ENCODE results near the gene GPR68.
"Not testable (repeated sequence)": the region's sequence is repeated elsewhere in the genome, so short reads cannot be mapped to it uniquely, and the experiment has no call there.

GPR68 gene

DNA sequence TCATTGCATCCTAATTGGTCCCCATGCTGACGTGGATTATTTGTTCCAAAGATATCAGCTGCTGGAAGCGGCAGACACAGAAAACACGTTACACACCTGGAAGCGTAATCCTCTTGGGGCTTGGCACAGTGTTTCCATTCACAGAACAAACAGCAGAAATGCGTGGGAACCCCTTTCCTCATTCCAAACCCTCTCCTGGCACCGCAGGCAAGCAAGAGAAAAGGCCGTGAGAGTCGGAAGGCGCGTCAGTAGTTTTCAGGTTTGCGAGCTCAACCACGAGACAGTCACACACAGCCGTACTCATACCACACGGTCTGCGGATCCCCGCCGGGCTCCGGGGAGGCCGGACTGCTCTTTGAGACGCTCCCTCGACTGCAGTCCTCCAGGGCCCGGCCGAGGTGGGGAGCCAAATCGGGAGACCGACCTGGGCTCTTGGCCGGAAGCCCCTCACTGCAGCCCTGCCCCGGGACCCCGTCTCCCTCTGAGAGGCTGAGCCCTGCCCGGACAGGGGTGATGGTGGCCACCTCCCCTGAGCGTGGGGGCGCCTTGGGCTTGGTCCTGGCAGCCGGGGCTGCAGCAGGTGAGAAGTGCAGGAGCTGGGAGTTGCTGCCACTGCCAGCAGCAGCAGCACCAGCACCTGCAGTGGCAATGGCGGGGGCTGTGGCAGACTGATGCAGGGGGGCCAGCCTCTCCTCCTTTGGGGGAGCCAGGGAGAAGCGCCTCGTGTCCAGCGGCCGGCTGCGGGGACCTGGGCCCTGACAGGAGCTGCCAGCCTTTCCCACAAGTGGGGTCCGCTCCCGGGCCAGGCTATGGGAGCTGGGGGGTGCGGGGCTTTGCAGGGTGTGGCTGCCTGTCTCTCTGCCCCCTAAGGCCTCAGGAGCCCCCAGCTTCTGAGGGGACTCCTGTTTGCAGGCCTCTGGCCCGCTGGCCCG lies 28.1 kb upstream of the GPR68 start:
- no peak for DNase-seq (ENCODE audit: low spot score)

DNA sequence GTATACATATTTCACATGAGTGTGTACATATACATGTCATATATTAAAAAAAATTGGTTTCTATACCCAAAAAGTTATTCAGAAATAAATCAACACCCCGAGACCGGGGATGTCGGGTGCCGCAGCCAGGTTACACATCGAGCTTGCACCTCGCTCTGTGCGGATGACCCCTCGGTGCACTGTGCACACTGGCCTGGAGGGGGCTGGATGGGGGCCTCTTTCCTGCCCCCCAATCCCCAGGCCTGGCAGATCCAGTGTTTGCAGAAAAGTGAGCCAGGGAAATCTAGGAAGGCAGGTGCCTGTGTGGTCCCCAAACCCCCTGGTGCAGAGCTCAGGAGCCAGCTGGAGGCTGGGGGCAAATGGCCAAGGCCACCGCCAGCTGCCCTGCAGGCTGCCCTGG lies 27.1 kb upstream of the GPR68 start:
- DNase-seq (ENCODE audit: low spot score), result no peak

DNA sequence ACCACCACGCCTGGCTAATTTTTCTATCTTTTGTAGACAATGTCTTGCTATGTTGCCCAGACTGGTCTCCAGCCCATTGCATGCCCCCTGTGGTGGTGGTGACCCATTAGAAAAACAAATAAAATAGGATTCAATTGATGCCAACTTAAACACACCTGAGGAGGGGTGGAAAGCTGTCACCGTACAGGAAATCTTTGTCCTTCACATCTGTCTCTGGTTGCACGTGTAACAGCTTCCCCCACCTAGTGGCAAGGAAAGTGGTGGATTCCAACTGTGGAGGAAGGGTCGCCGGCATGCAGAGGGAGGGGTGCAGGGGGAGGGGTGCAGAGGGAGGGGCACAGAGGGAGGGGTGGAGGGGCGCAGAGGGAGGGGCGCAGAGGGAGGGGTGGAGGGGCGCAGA lies 26.1 kb upstream of the GPR68 start:
- no peak for DNase-seq (ENCODE audit: low spot score)

- DNase-seq (ENCODE audit: low spot score), result no peak
Observed at GRCh38 chr14:91270188-91270587, 25.7 kb upstream of the GPR68 start.

- DNase-seq (ENCODE audit: low spot score), result no peak
Observed at GRCh38 chr14:91269076-91269991, 24.8 kb upstream of the GPR68 start.

DNA sequence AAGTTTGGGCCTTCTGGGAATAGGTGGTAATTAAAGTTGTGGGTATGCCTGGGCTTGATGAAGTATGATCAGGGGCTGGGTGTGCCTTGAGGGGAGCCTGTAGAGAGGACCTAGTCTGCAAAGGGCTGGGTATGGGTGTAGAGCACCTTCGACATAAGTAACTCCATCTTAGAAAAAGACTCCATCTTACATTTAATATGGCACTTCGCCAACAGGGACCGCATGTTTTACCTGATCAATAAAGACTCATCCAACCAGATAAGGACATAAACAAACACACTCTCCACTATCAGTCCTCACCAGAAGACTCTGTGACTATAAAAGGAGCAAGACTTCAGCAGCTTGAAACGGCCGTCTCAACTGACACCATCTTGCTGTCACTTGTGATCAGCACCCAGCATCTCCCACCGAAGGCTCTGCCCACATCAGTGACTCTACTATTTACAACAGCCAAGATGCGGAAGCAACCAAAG lies 23.5 kb upstream of the GPR68 start:
- DNase-seq (ENCODE audit: low spot score), result no peak

DNA sequence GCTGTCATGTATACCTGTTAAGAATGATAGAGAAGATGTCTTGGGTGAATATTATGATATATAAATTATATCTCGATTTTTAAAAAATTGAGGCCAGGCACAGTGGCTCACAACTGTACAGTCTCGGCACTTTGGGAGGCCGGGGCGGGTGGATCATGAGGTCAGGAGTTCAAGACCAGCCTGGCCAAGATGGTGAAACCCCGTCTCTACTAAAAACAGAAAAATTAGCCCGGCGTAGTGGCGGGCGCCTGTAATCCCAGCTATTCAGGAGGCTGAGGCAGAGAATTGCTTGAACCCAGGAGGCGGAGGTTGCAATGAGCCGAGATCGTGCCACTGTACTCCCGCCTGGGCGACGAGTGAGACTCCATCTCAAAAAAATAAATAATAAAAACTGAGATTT lies 21.8 kb upstream of the GPR68 start:
- not testable (repeated sequence) for DNase-seq (ENCODE audit: low spot score)

GRCh38 chr14:91265404-91265803 lies 20.9 kb upstream of the GPR68 start:
- DNase-seq (ENCODE audit: low spot score), result no peak

- DNase-seq (ENCODE audit: low spot score), result peak; percentile 61
Observed at GRCh38 chr14:91264151-91265150, 19.9 kb upstream of the GPR68 start.

DNA sequence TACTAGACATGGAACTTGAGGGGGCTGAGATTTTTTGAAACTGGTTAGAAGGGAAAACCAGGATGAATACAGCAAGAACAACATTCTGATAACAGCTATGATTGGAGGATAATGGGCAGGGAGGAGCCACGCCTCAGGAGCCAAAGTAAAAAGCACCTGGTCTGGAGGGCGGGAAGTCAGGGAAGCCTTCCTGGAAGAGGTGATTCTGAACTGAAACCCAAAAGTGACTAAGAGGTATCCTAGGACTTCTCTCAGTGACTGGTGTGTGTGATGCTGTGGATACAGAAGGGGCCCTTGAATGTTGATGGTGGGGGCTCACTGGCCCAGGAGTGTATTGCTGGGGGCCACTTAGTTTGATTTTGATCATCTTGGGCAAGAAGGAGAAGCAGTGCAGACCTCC lies 18.8 kb upstream of the GPR68 start:
- DNase-seq (ENCODE audit: low spot score), result no peak

DNA sequence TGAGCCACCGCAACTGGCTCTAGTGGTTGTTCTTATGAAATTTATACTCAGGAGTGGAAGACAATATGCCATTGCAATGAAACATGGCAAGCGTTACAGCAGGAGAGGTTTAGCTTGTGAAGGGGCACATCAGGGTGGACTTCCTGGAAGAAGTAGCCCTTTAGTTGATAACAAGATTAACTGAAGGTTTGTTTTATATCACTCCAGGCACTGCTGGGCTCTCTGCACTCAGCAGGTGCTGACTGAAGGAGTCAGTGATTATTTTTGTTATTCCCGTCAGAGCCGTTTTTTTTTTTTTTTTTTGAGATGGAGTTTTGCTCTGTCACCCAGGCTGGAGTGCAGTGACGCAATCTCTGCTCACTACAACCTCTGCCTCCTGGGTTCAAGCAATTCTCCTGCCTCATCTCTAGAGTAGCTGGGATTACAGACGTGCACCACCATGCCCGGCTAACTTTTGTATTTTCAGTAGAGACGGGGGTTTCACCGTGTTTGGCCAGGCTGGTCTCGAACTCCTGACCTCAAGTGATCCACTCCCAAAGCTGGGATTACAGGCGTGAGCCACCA lies 17.6 kb upstream of the GPR68 start:
- no peak for DNase-seq (ENCODE audit: low spot score)

DNA sequence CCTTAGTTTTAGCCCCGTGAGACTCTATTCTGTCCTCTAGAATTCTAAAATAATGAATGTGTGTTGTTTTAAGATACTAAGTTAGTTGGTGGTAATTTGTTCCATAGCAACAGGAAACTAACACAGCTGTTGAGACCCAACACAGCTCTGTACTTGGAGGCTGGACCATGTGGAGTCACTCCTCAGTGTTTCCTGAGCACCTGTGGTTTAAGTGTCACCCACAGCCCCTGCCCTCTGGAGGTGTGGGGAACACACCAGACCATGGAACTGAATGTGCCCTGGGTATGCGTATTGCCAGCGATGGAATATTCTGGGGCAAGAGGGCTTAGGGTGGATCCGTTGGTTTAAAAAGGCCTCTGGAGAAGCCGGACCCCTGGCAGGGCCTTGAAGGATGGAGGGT lies 16.6 kb upstream of the GPR68 start:
- DNase-seq (ENCODE audit: low spot score), result no peak

DNA sequence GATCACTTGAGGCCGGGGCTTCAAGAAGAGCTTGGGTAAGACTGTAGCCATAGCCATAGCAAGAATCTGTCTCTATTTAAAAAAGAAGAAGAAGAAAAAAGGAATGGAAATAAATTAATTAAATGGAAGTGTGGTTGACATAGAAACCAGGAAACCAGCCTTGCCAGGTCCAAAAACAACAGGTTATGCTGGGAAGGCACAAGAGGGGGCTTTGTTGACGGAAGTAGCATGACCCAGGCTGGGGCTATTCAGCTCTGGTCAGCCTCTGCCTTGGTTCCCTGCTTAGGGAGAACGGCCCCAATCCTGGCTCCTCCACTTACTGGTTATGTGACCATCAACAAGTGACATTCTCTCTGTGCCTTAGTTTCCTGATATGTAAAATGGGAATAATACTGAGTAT lies 14.4 kb upstream of the GPR68 start:
- DNase-seq (ENCODE audit: low spot score), result no peak

DNA sequence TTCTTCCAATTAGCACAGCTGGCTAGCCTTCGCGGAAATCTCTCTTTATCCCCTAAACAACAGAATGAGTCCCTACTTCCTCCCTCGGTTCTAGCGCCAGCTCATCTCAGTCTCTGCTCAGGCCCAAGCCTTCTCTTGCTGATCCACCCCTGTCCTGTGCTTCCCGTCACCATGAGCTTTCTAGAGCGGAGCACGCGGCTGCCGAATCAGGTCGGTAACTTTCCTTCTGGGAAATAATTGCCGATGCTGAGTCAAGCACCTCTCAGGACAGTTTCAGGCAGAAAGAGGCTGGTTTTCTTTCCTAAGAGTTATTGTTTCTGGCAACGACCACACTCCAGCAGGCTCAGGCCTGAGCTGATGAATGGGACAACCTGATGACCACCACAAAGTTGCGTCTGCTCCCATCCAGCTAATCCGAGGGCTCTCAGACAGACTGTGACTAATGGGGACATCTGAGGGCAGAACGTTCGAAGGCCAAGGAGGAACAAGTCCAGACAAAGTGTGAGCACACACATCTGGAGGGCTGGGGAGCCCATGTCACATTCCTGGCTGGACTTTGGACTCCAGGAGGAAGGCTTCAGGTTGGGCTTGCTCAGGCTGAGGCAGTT lies 13.6 kb upstream of the GPR68 start:
- no peak for DNase-seq (ENCODE audit: low spot score)

DNA sequence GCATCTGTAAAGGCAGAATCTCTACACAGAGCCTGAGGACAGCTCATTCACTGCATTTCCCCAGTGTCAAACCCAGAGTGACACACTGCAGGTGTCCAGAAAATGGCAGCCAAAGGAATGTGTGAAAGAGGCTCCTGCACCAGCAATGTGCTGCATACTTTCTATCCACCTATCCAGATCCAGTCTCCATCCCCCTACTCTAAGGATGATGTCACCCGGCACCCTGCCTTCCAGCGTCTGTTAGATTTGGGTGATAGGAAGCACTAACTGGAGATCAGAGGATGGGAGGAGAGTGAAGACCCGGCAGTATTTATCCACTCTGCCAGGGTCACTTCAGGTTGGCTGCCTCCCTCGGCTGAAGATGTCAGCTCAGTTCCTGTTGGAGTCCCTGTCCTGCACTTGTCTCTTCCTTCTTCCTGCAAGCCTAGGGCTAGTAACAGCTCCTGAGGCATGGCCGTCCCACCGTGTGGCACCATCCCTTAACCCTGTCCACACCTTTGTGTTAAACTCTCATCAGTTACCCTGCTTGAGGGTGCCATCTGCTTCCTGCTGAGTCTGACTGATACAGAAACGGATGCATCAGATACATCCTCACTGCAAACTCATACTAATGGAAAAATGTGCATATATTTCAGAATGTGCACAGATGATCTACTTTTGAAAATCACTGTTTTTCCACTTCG lies 13.0 kb upstream of the GPR68 start:
- DNase-seq (ENCODE audit: low spot score), result no peak

DNA sequence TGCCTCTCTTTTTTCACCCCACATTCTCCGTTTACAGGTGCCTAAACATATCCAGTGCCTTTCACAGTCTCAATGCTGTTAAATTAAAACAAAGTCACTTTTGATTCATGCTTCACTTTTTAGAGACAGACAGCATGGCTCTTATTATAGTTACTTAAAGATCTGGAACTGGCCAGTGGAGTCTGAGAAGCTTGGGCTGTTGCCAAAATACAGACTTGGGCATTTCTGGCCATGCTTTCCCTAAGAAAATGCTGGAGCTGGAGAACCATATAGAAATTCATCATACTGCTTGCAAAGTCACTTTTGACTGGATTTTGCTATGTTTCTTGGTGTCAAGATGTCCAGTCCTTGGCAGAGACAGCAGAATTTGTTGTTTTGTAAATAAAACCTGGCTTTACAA lies 12.2 kb upstream of the GPR68 start:
- DNase-seq (ENCODE audit: low spot score), result no peak

- DNase-seq (ENCODE audit: low spot score), result no peak
Observed at GRCh38 chr14:91255026-91255695, 10.7 kb upstream of the GPR68 start.

DNA sequence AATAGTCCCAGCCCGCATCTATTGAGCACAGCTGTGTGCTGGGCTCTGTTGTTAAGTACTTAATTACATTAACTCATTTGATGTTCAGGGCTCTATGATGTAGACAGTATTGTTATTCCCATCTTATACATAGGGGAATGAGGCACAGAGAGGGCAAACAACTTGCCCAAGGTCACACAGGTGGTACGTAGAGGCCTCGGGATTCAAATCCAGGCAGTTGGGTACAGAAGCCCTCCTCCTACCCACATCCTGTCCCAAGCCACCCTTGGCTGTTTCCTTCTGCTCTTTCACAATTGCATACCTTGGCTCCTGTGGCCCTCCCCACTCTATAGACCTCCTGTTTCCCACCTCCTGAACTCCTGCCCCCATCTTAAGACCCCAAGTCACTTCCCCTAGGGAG lies 10.0 kb upstream of the GPR68 start:
- no peak for DNase-seq (ENCODE audit: low spot score)

GRCh38 chr14:91253795-91254323 lies 9.4 kb upstream of the GPR68 start:
- DNase-seq (ENCODE audit: low spot score), result no peak

Data from ecto neural progenitor cell (in vitro differentiated cells).